HepG2 (cell line): ENCODE measurements around the gene GALNT12. TPM values are rescaled to one million over a fixed set of nuclear protein-coding genes. Genes with fewer than 3 reads are reported as not detected.
A peak's percentile ranks its signal among the peaks of the same experiment; 100 is the strongest.

Experiments used
- BCL3 ChIP-seq: sonication (generic); formaldehyde crosslinking; IDR thresholded peaks from 2 replicates; pipeline ENCODE4 v1.5.1; 2020; ENCODE audit warnings: mild to moderate bottlenecking, missing genetic modification reagents, moderate library complexity
- JUNB ChIP-seq: sonication (generic); formaldehyde crosslinking; IDR thresholded peaks from 2 replicates; pipeline ENCODE4 v1.8.0; 2022; ENCODE audit warnings: missing genetic modification reagents, mild to moderate bottlenecking, borderline replicate concordance
- NFIB ChIP-seq: sonication (generic); formaldehyde crosslinking; IDR thresholded peaks from 2 replicates; pipeline ENCODE4 v1.9.0; 2021; ENCODE audit warnings: missing genetic modification reagents, mild to moderate bottlenecking, borderline replicate concordance
- TFAP4 ChIP-seq: sonication (generic); IDR thresholded peaks from 2 replicates; pipeline ENCODE4 v1.6.1; 2016; ENCODE audit warnings: low read depth, borderline replicate concordance
- XRCC5 ChIP-seq: fragments of 200-400 bp; formaldehyde crosslinking; optimal IDR thresholded peaks from 2 replicates; pipeline ENCODE3; 2017; ENCODE audit warnings: mild to moderate bottlenecking, low read length
- ZNF224 ChIP-seq: sonication (generic); formaldehyde crosslinking; IDR thresholded peaks from 2 replicates; pipeline ENCODE4 v1.5.0; 2020; ENCODE audit warnings: mild to moderate bottlenecking, missing genetic modification reagents
- ZNF318 ChIP-seq: sonication (generic); formaldehyde crosslinking; IDR thresholded peaks from 2 replicates; pipeline ENCODE4 v1.4.0; 2020; ENCODE audit warnings: mild to moderate bottlenecking, missing genetic modification reagents
- ZNF430 ChIP-seq: sonication (generic); formaldehyde crosslinking; IDR thresholded peaks from 2 replicates; pipeline ENCODE4 v1.9.0; 2021; ENCODE audit warnings: mild to moderate bottlenecking, missing genetic modification reagents
- ZNF687 ChIP-seq: sonication (generic); formaldehyde crosslinking; IDR thresholded peaks from 2 replicates; pipeline ENCODE4 v1.5.1; 2020; ENCODE audit warnings: mild to moderate bottlenecking, missing genetic modification reagents, moderate library complexity
- ZNF709 ChIP-seq: sonication (generic); formaldehyde crosslinking; IDR thresholded peaks from 2 replicates; pipeline ENCODE4 v1.5.0; 2020; ENCODE audit warnings: mild to moderate bottlenecking, missing genetic modification reagents
- polyA plus RNA-seq, 8 experiments: library from polyadenylated mRNA; depleted of rRNA in 3 of 8; stranded (reverse) in 7 of 8; unstranded in 1 of 8; fragments of >200 nt; fragmentation: Illumina TruSeq in 4 of 8; extraction: Trizol in 4 of 8; gene quantifications; 2 replicates each; pipeline versions ENCODE4 v1.2.1 to v1.2.3, GENCODE V29; 2011 to 2016; ENCODE audit warnings: low read depth in 4 of 8, missing spikeins in 1 of 8, mixed read lengths in 1 of 8; ENCODE audit not compliant: insufficient read depth in 1 of 8
- total RNA-seq, 5 experiments: library from RNA; depleted of rRNA; stranded (reverse); fragments of >200 nt; fragmentation: Illumina TruSeq; extraction: Trizol; gene quantifications; 2 replicates each; pipeline ENCODE4 v1.2.3, GENCODE V29; 2016; ENCODE audit warnings: low read depth in 1 of 5
- TF ChIP-seq, protein P1 (sequence below): sonication (generic); formaldehyde crosslinking; conservative IDR thresholded peaks from 2 replicates; pipeline ENCODE4 v1.8.0; 2022; ENCODE audit warnings: mild to moderate bottlenecking, moderate library complexity, missing genetic modification reagents

GALNT12 gene
- total and polyA plus RNA-seq, 2 of the 13 experiments (the other 11 are each of a cell fraction or from before 2014, with no cell fraction given): 0.07 TPM; not detected in 1

DNA sequence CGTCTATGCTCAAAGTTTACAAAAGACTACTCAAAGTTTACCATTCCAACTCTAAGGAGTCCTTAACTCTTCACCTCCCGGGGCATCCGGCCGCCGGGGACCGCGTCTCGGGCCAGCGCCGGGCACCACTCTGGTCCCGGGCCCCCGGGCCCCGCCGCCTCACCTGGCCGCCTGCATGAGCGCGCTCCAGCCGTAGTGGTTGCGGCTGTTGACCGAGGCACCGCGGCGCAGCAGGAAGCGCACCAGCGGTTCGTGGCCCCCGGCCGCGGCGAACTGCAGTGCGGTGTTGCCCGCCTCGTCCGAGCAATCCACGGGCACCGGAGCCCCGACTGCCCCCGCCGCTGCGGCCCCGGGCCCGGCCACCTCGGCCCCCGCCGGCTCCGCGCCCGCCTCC, 11.5 kb upstream of the GALNT12 start (continued):
- TF ChIP-seq ZNF687 (CRISPR knock-in tag) (peak; percentile 51; the same call in 1 of the 2 replicates), ZNF430 (CRISPR knock-in tag) (0 out of 2 replicates have a peak, but pooled peaks have one; percentile 31), ZNF318 (CRISPR knock-in tag) (no peak), TFAP4 (no peak), XRCC5 (no peak), NFIB (CRISPR knock-in tag) (no peak), ZNF224 (no peak), BCL3 (CRISPR knock-in tag) (0 out of 2 replicates have a peak, but pooled peaks have one; percentile 36), ZNF709 (CRISPR knock-in tag) (0 out of 2 replicates have a peak, but pooled peaks have one; percentile 13), JUNB (CRISPR knock-in tag) (no peak)
- TF ChIP-seq, protein P1, sequence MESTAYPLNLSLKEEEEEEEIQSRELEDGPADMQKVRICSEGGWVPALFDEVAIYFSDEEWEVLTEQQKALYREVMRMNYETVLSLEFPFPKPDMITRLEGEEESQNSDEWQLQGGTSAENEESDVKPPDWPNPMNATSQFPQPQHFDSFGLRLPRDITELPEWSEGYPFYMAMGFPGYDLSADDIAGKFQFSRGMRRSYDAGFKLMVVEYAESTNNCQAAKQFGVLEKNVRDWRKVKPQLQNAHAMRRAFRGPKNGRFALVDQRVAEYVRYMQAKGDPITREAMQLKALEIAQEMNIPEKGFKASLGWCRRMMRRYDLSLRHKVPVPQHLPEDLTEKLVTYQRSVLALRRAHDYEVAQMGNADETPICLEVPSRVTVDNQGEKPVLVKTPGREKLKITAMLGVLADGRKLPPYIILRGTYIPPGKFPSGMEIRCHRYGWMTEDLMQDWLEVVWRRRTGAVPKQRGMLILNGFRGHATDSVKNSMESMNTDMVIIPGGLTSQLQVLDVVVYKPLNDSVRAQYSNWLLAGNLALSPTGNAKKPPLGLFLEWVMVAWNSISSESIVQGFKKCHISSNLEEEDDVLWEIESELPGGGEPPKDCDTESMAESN (CRISPR knock-in tag): 0 out of 2 replicates have a peak, but pooled peaks have one; percentile 30
